Measurements from ENCODE around the gene TSHZ2. TPM values are rescaled to one million over a fixed set of nuclear protein-coding genes. Genes with fewer than 3 reads are reported as not detected.

Gene TSHZ2
- total and polyA plus RNA-seq, 2 experiments from 2014 or later: 1.1 to 5.2 TPM

GRCh38 chr20:53283597-53283996 lies 311.4 kb downstream of the TSHZ2 start:
- Histone ChIP-seq H3K36me3 (replicated peaks; ENCODE audit: insufficient read depth, low read depth) (no peaks in the 10 kb centered on the region), H3K4me1 (ENCODE audit: insufficient read depth) (no peaks in the 10 kb centered on the region), H3K9me2 (replicated peaks; ENCODE audit: insufficient read depth) (no peaks in the 10 kb centered on the region), H2AFZ (no peak overlapping the region), H4K20me1 (ENCODE audit: insufficient read depth, poor library complexity, severe bottlenecking) (no peaks in the 10 kb centered on the region), H3K27ac (no peak overlapping the region), H3K79me2 (no peaks in the 10 kb centered on the region), H3K9me3 (ENCODE audit: low read depth) (no peaks in the 10 kb centered on the region), H3K27me3 (no peaks in the 10 kb centered on the region), H3K4me3 (no peak overlapping the region), H3K4me2 (no peak overlapping the region)
- no peak for DNase-seq (ENCODE audit: low spot score)
- WGBS (ENCODE audit: low lambda C conversion rate, missing lambda C conversion rate): 71% methylated on average over 3 of the region's 3 CpGs
- TF ChIP-seq EZH2phosphoT487 (IDR thresholded peaks at IDR 0.05; ENCODE audit: low read depth, severe bottlenecking, unreplicated experiment) (no peak), CTCF (IDR thresholded peaks at IDR 0.05; ENCODE audit: poor library complexity) (no peak), EZH2 (IDR thresholded peaks at IDR 0.05; ENCODE audit: borderline replicate concordance) (no peak)

- Histone ChIP-seq H3K27me3 (no peaks in the 10 kb centered on the region), H3K27ac (no peak overlapping the region), H3K4me3 (no peak overlapping the region), H3K9me2 (replicated peaks; ENCODE audit: insufficient read depth) (no peaks in the 10 kb centered on the region), H4K20me1 (ENCODE audit: insufficient read depth, poor library complexity, severe bottlenecking) (no peaks in the 10 kb centered on the region), H3K9me3 (ENCODE audit: low read depth) (no peaks in the 10 kb centered on the region), H3K79me2 (no peaks in the 10 kb centered on the region), H3K4me2 (no peak overlapping the region), H3K36me3 (replicated peaks; ENCODE audit: insufficient read depth, low read depth) (no peaks in the 10 kb centered on the region), H2AFZ (no peak overlapping the region), H3K4me1 (ENCODE audit: insufficient read depth) (no peaks in the 10 kb centered on the region)
- TF ChIP-seq EZH2 (IDR thresholded peaks at IDR 0.05; ENCODE audit: borderline replicate concordance) (no peak), EZH2phosphoT487 (IDR thresholded peaks at IDR 0.05; ENCODE audit: low read depth, severe bottlenecking, unreplicated experiment) (no peak), CTCF (IDR thresholded peaks at IDR 0.05; ENCODE audit: poor library complexity) (no peak)
- 93% methylated on average over 11 of the region's 11 CpGs for WGBS (ENCODE audit: low lambda C conversion rate, missing lambda C conversion rate)
- DNase-seq (ENCODE audit: low spot score): no peak
Measured at GRCh38 chr20:53284256-53284655, 312.1 kb downstream of the TSHZ2 start.

- DNase-seq (ENCODE audit: low spot score): no peak
- TF ChIP-seq CTCF (IDR thresholded peaks at IDR 0.05; ENCODE audit: poor library complexity): no peak
- no peak for TF ChIP-seq EZH2phosphoT487 (IDR thresholded peaks at IDR 0.05; ENCODE audit: low read depth, severe bottlenecking, unreplicated experiment)
- no peak for TF ChIP-seq EZH2 (IDR thresholded peaks at IDR 0.05; ENCODE audit: borderline replicate concordance)
- 61% methylated on average over 11 of the region's 11 CpGs for WGBS (ENCODE audit: low lambda C conversion rate, missing lambda C conversion rate)
- Histone ChIP-seq H3K36me3 (replicated peaks; ENCODE audit: insufficient read depth, low read depth) (no peaks in the 10 kb centered on the region), H3K9me2 (replicated peaks; ENCODE audit: insufficient read depth) (no peaks in the 10 kb centered on the region), H3K4me2 (no peak overlapping the region), H3K27me3 (no peaks in the 10 kb centered on the region), H3K79me2 (no peaks in the 10 kb centered on the region), H2AFZ (no peak overlapping the region), H3K9me3 (ENCODE audit: low read depth) (no peaks in the 10 kb centered on the region), H3K27ac (no peak overlapping the region), H4K20me1 (ENCODE audit: insufficient read depth, poor library complexity, severe bottlenecking) (no peaks in the 10 kb centered on the region), H3K4me3 (no peak overlapping the region), H3K4me1 (ENCODE audit: insufficient read depth) (no peaks in the 10 kb centered on the region)
Measured at GRCh38 chr20:53284696-53285095, 312.5 kb downstream of the TSHZ2 start.
